Stimulated activated CD4-positive, alpha-beta T cell treated with anti-CD3 and anti-CD28 coated beads, Interleukin-1b, Interleukin-23, amount 100 ng/mL, for 1 hour (primary cell): Measurements from ENCODE around the gene GRHL1.

Experiments used
- DNase-seq, 2 donors: peaks; one replicate each; pipeline ENCODE4 v3.0.0-alpha.2; 2020; ENCODE audit warnings: low read depth in 2 of 2

Gene GRHL1

DNA sequence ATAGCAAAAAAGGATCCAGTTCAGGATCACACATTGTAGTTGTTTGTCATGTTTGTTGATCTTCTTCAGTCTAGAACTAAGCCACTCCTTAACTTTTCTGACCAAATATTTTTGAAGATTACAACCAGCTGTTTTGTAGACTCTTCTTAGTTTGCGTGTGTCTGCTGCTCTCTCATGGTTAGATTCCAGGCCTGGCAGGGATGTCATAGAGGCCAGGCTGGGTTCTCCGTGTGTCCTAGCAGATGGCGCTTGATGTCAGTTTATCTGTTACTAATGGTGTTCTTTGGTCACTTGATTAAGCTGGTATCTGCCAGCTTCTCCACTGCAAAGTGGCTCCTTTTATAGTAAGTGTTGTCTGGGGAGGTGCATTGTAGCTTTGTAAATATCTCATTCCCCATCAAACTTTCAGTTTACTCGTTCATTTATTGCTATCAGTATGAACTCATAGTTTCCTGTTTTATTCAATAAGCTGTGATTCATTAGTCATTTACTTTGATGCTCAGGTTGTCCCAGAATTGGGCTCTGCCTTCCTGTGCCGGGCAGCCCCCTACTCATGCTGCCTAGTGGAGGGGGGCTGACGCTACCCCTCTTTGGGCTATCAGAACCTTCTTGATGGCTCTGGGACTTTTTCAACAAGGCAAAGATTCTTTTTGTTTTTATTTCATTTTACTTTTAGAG is 42.1 kb downstream of the GRHL1 start:
- DNase-seq: no peak

DNA sequence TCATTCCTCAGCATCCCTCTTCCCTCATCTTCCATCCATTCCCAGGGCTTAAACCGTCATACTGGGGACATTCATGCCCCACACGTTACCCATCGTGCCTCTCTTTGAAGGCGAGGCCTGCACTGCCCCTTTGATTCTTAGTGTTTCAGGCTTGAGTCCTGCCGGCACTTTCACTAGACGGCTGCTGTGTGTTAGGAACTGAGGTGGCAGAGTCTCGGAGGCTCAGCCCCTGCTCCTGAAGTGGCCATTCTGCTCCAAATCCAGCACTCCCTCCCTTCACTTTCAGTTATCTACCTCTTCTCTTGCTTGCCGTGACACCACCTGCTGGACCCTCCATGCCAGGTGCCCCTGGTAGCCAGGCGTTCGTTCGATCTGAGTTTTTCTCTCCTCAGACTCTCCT is 43.0 kb downstream of the GRHL1 start:
- no peak for DNase-seq

DNA sequence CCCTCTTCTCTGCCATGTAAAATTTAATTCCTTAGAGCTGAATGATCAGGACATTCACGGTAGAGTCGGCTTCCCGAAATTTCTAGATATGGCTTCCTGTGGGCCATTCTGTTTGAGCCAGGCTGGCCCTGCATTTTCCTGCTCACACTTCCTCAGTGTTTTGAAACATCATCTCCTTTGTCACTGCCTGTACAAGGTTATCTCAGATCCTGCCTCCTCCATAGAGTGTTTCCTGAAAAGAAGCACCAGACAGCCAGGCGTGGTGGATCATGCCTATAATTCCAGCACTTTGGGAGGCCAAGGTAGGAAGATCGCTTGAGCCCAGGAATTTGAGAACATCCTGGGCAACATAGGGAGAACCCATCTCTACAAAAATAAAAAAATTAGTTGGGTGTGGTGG is 43.6 kb downstream of the GRHL1 start:
- DNase-seq: no peak

DNA sequence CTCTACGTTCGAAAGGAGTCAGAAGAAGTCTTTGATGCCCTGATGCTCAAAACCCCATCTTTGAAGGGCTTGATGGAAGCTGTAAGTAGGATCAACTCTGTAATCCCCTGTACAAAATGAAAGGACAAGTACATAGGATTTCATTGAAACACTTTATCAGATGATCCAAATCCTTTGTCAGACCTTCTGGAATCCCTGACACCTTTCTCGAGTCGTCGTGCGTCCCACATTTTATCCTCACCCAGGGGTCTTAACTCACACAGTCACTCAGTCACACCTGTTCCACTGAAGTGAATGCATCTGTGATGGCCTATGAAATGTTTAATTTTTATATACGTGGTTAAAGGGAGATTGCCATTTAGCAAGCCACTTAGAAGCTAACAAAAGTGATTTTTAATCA is 44.8 kb downstream of the GRHL1 start:
- DNase-seq: no peak

DNA sequence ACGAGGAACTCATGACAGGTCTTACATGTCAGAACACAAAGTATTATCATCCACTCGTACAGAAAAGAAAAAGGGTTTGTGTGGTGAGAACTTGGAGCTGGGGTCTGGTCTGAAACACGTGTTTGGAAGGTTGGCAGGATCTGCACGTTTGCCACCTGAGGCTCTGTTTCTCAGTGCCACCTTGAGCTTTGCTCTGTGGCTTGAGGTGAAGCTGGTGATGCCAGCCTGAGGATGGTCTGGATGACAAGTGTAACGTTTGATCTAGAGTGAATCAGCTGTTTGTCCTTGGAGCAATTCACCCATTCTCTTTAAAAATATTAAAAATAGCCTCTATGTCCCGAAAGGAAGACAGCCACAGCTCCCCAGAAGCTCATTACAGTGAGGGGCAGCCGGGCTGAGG is 46.4 kb downstream of the GRHL1 start:
- DNase-seq: no peak

DNA sequence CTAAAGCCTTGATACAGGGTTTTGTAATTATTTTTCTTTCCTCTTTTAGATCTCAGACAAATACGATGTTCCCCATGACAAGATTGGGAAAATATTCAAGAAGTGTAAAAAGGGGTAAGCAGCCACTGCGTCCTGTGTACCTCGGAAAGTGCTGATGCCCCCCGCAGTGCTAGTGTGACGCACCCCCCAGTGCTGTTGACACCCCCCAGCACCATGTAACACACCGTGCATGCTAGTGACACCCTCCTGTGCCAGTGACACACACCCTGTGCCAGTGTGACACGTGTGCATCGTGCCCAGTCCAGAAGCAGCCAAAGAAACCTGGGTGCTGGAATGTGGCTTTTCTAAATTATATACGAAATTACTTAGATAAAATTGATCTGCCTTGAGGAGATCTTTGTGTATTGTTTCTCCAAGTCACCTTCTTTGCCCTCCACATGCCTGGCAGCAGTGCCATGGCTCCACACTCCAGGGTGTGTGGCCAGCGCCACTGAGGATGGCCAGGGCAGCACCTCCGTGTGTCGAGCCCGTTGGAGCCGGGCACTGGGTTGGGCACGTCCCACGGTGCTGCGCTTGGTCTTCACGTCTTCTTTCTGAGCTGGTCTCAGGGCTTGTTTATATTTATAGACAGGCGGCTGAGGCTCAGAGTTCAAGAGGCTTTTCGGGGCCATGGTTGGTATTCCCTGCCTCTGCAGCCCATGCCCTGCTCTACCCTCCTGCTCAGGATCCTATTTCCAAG is 47.6 kb downstream of the GRHL1 start:
- no peak for DNase-seq

DNA sequence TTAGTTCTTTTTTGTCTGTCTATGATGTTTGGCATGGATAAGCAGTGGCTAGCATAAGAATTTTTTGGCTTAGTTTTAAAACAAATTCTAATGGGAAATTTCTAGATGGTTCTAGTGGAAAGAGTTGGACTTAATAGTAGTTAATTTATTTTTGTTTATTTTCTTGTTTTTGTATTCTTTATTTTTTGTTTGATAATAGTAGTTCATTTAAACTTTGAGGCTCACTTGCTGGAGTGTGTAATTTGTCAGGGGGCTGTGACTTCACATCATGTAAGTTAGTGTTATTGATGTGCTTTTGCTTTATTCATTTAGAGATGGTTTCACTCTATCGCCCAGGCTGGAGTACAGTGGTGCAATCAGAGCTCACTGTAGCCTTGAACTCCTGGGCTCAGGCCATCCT is 48.2 kb downstream of the GRHL1 start:
- DNase-seq: no peak

DNA sequence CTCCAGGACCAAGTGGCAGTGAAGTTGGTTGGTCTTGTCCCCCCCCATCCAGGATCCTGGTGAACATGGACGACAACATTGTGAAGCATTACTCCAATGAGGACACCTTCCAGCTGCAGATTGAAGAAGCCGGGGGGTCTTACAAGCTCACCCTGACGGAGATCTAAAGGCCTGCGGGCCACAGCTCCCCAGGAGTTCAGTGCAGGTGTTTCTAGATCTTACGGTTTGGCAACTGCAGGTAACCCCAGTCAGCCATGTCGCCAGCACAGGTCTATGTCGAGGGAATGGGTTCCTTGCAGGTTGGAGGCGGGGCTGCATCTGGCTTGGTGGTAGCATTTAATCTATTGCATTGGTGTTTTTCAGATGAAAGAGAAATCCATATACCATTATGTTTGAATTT is 49.0 kb downstream of the GRHL1 start:
- no peak for DNase-seq

DNA sequence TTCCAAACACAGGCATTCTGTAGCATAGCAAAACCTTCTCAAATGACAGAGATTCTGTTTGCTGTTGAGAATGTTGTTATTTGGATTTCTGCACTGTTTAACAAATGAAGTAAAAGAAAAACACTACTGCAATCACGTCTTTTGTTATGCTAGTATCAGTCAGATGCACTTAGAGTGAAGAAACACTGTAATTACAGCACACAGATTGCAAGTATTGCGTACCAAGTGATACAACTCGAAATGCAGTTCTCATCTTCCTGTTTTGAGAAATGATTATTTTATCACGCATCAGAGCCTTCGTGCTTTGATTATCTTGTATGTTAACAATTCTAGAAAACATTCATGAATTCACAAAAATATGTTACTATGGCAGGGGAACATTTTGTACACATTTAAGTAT is 50.1 kb downstream of the GRHL1 start:
- no peak for DNase-seq

DNA sequence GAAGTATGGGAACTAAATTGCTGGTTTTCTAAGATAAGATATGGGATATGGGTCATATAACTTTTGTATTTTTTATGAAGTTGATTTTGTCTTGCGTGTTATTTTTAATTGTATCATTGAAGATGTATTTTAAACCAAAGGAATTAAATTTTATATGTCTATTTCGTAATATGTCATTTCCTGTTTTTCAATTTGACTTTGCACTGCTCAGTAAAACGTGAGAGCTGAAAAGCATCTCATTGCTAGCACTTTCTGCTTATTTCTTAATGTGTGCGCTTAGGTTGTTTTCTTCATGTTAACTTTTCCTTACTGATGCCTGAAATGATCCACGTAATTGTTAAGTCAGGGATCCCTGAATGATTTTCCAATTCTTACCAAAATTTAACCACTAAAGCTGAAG is 50.6 kb downstream of the GRHL1 start:
- DNase-seq: no peak

DNA sequence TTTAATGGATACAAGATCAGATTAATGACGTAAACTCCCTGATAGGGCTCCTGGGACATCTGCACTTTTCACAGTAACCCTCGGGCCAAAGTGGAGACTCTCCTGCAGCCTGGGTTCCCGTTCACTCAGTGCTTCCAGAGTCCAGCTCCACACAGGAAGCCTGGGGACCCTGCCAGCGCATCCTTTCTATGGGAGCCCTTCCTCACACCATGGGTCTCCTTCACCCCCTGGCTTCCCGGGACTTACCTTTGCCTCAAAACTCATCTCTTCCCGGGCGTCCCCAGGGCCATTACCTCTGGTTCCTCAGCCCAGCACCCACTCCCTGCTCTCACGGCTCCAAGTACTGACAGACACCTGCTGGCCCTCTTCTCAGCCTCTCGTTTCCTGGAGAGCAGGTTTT is 51.2 kb downstream of the GRHL1 start:
- DNase-seq: no peak

DNA sequence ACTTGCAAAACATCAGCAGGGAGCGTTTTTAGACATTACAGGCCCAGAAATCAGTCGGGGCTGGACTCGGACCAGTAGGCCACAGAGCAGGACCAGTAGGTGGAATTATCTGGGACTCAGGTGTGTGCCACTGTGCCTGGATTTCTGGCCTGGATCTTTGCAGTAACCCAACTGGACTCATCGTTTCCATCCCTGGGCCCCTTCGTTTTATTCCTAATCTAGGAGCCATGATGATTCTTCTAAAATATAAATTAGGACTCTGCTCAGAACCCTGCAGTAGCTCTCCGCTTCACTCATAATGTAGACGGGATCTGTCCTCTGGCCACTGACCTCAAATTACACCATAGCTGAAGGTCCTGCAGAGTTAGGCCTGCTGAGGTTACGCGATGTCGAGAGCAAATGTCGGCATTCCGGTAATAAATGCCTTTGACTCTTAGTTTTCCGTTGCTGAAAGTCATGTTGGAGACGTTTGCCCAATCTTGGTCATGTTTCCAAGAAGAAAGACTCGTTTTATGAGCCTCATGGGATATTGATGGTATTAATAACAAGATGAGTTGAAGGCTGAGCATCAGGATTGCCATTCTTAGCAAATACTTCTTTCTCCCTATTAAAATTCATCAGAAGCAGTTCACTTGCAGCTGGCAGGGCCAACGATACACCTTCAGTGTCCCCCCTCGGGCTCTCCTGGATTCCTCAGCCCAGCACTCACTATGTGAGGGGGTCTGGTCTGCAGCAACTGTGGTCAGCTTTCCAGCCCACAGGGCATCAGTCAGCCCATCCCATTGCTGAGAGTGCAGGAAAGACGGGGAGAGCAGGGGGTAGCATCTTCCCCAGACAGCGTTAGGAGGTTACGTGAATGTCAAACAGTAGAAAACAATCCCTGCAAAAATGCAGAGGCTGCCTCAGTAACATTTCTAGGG is 52.0 kb downstream of the GRHL1 start:
- DNase-seq: no peak

DNA sequence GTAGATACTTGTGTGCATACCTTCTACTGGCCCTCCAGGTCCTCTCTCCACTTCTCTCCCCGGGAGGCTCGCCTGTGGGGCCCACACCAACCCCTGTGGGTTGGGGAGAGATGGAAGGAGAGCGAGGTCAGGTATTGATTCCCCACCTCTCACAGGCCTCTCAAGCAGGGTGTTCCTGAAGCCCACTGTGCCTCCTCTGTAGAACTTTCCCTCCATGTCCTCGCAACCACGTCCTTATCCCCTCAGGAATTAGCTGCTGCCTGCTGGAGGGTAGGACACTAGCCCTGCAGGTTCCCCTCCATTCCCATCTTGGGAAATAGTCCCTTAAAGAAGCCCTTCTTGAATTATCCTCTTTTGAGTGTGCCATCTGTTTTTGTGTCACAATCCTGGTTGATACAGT is 52.9 kb downstream of the GRHL1 start:
- no peak for DNase-seq

DNA sequence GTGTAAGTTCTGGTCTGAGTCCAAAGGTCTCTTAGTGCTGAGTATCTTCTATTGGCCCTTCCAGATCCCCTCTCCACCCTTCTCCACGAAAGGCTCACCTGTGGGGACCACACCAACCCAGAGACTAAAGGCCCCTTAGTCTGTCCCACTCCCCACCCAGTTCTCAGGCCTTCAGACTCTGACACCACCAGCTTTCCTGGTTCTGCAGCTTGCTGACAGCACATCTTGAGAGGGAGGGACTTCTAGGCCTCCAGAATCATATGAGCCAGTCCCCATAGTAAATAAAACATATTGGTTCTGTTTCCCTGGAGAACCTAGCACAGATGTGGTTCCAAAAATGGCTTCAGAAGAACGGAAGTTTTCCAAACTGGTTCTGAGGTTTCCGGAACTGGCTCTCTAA is 53.3 kb downstream of the GRHL1 start:
- DNase-seq: no peak

DNA sequence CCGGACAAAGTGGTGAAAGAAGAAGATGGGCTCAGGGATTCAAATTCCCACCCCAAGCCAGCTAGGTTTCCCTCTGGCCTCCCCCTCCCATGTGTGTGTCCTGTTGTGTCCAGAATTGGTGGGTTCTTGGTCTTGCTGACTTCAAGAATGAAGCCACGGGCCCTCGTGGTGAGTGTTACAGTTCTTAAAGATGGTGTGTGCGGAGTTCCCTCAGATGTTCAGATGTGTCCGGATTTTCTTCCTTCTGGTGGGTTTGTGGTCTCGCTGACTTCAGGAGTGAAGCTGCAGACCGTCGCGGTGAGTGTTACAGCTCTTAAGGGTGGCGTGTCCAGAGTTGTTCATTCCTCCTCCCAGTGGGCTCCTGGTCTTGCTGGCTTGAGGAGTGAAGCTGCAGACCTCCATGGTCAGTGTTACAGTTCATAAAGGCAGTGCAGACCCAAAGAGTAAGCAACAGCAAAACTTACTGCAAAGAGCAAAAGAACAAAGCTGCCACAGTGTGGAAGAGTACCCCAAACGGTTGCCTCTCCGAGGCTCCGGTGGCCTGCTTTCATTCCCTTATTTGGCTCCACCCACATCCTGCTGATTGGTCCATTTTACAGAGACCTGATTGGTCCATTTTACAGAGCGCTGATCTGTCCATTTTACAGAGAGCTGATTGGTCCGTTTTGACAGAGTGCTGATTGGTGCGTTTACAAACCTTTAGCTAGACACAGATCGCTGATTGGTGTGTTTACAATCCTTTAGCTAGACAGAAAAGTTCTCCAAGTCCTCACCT is 54.2 kb downstream of the GRHL1 start:
- DNase-seq: no peak

DNA sequence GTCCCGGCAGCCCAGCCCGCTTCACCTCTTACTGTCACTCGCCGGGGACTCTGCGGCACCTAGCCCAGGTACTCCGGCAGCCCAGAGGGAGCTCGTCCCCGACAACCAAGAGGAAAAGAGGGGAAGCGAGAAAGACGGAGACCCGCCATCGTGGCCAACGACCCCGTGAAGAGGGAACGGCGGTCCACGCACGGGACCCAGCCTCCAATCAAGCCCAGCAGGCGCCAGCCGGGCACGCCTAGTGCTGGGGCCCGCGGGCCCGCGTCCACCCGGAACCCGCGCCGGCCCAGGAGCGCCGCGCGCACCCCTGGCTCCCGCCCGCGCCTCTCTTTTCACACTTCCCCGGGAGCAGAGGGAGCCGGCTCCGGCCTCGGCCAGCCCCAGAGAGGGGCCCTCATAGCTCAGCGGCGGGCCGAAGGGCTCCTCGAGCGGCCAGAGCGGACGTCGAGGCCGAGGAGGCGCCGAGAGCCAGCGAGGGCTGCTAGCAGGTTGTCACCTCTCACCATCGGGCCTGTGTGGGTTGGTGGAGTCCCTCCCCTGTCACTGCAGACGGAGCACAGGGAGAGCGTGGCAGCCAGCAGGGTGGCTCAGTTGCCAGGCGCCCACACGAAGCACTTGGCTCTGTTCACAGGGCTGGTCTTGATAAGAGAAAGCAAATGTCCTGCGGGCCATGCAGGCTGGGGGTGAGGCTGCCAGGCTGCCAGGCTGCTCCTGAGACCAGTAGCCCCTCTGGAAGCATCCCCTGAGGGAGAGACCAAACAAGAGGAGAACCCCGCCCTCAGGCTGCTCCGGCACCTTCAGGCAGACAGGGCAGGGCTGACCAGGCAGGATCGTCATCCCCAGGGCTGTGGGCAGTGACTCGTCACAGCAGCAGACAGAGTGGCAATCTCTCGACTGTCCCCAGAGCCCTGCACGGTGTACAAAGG is 55.0 kb downstream of the GRHL1 start:
- no peak for DNase-seq

DNA sequence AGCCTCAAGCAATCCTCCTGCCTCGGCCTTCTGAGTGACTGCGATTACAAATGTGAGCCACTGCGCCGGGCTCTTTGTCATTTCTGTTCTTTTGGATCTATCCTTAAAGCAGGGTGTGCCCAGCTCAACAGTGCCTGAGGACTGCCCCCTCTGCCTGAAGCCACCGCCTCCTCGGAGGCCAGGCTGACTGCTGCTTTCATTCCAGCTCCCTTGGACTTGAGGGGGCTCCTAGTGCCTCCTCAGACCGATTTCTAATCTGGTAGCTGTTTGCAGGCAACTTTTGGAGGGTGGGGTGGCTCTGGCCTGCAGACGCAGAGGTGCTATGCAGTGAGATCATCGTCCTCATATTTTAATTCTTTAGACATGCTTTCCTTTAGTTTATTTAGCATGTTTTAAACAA is 55.9 kb downstream of the GRHL1 start:
- no peak for DNase-seq

DNA sequence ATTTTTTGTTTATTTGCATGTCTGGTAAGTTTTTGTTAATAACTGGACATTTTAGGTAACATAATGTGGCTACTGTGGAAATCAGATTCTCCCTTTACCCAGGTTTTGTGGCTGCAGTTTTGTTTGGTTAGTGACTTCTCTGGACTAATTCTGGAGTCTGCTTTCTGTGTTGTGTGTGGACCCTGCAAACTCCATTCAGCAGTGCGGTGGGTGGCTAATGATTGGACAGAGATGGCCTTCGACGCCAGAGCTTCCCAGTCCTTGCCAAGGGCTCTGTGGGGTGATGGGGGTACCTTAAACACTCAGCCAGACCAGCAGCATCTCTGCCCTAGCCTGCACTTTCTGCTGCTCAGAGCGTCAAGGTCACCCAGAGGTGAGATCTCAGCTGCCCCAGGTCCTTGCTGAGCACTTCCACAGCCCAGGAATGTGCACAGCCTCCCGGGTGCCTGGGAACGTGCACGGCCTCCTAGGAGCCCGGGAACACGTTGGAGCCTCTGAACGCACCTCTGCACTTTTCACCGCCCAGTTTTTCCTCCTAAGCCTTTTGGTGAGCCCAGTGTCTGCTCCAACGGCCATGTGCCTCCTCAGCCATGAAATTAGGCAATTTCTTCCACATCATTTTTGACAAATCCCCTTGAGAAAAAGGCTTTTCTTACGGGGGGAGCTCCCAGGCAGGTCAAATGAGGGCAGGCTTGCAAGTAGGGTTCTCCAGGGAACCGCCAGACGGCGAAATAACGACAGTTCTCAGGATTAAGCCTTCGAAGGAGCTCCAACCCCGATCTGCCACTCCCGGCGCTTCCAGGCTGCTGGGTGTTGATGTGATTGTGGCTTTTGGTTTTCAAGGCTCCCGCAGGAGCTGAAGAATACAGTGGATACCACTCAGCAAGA is 56.7 kb downstream of the GRHL1 start:
- no peak for DNase-seq

DNA sequence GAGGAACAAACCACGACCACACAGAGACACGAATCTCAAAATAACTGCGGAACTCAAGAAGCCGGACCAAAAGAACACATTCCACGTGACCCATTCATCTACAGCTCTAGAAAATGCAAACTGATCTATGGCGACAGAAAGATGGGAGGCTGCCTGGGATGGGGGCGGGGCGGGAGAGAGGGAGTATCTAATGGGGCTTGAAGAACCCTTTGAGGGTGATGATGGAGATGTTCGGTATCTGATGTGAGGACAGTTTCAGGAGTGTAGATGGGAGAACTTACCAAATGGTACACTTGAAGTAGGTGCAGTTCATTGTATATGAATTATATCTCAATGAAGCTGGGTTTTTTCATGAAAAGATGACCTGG is 57.3 kb downstream of the GRHL1 start:
- DNase-seq: no peak

DNA sequence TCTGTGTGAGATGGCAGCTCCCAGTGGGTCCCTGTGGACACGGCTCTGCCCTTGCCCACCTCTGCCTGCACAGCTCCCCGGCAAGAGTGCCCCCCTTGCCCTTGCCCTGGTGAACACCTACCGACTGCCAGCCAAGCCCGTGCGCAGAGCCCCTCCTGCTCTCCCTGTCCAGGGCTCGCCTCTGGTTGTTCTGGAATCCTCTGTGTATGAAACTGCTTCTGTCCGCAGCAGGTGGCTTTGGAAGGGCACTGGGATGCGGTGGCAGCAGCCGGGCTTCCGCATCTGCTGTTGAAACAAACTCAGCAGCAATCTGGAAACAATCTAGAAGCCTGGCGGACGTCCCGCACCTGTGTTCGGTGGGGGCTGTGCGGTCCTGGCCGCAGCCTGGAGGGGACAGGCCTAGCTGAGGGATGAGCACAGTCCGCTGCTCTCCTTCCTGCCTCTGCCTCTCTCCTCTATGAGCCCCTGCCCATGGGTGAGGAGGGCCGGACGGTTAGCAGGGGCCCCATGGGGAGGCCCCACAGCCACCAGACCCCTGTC is 57.8 kb downstream of the GRHL1 start:
- DNase-seq: no peak
